H1 (cell line): Measurements from ENCODE around the gene SLC16A11. TPM values are rescaled to one million over a fixed set of nuclear protein-coding genes. Genes with fewer than 3 reads are reported as not detected.

Source experiments
- CTCF ChIA-PET: fragments of 300-600 bp; sonication (Branson Sonifier 250); formaldehyde crosslinking; loops from one replicate; lab custom pipeline; 2021; ENCODE audit not compliant: partially characterized antibody; lab: Charles Lee
- POLR2A ChIA-PET: fragments of 300-600 bp; sonication (Branson Sonifier 250); formaldehyde crosslinking; loops from one replicate; lab custom pipeline; 2021; ENCODE audit warnings: inconsistent platforms; ENCODE audit not compliant: partially characterized antibody; lab: Charles Lee
- DNase-seq, 2 experiments: peaks; one replicate each; pipeline versions ENCODE4 v3.0.0 to v3.0.0-alpha.2; 2010 to 2022; ENCODE audit warnings: low spot score in 2 of 2, low read depth in 1 of 2, mixed read lengths in 1 of 2
- FAIRE-seq: peaks from 2 replicates; lab custom pipeline; 2011; peaks lifted over from hg19 to GRCh38; lab: Jason Lieb, UNC
- H2AFZ ChIP-seq: 2 replicates; pipeline ENCODE4 v1.8.1; 2012; ENCODE audit warnings: low read length, inconsistent platforms
- H2AK5ac ChIP-seq: 2 replicates; pipeline ENCODE4 v1.6.1; 2013; ENCODE audit warnings: low read depth, low read length
- H2BK120ac ChIP-seq: replicated peaks from 2 replicates; pipeline ENCODE3; 2013; ENCODE audit warnings: low read depth, low read length, inconsistent platforms
- H2BK12ac ChIP-seq: 2 replicates; pipeline ENCODE4 v1.6.1; 2013; ENCODE audit warnings: low read depth, low read length
- H2BK15ac ChIP-seq: 2 replicates; pipeline ENCODE4 v1.6.1; 2013; ENCODE audit warnings: low read length
- H2BK20ac ChIP-seq: 2 replicates; pipeline ENCODE4 v1.6.1; 2013; ENCODE audit warnings: low read length
- H2BK5ac ChIP-seq: 2 replicates; pipeline ENCODE4 v1.6.1; 2013; ENCODE audit warnings: low read depth, low read length
- H3K14ac ChIP-seq: 2 replicates; pipeline ENCODE4 v1.6.1; 2013; ENCODE audit warnings: inconsistent platforms; ENCODE audit not compliant: insufficient read length
- H3K18ac ChIP-seq: 2 replicates; pipeline ENCODE4 v1.6.1; 2013; ENCODE audit warnings: low read length; ENCODE audit errors: extremely low read depth
- H3K23ac ChIP-seq: 2 replicates; pipeline ENCODE4 v1.6.1; 2013; ENCODE audit warnings: inconsistent platforms; ENCODE audit not compliant: insufficient read length
- H3K23me2 ChIP-seq: 2 replicates; pipeline ENCODE4 v1.6.1; 2013; ENCODE audit warnings: low read depth, low read length
- H3K27ac ChIP-seq: 2 replicates; pipeline ENCODE4 v1.6.1; 2011; ENCODE audit warnings: low read depth, low read length, inconsistent platforms
- H3K27me3 ChIP-seq, 4 experiments: replicated peaks in 1 of 4; 1 replicate in 1 of 4; 2 replicates in 3 of 4; pipeline versions ENCODE4 v1.6.1 to v1.8.1; 2011 to 2013; ENCODE audit warnings: low read length in 3 of 4, mild to moderate bottlenecking in 3 of 4, inconsistent platforms in 2 of 4, mixed read lengths in 2 of 4, moderate library complexity in 1 of 4; ENCODE audit not compliant: control insufficient read depth in 3 of 4, insufficient read depth in 3 of 4; ENCODE audit errors: extremely low read depth in 1 of 4
- H3K36me3 ChIP-seq, 4 experiments: 2 replicates each; pipeline versions ENCODE4 v1.6.1 to v1.8.1; 2011 to 2013; ENCODE audit warnings: mild to moderate bottlenecking in 4 of 4, low read length in 3 of 4, moderate library complexity in 2 of 4, control low read depth in 1 of 4, inconsistent platforms in 1 of 4; ENCODE audit not compliant: insufficient read depth in 4 of 4, control insufficient read depth in 2 of 4
- H3K4ac ChIP-seq: replicated peaks from 2 replicates; pipeline ENCODE3; 2013; ENCODE audit warnings: low read length, low read depth, mixed read lengths, inconsistent platforms; ENCODE audit not compliant: insufficient read length
- H3K4me1 ChIP-seq, 4 experiments: replicated peaks in 1 of 4; 1 replicate in 1 of 4; 2 replicates in 3 of 4; pipeline versions ENCODE4 v1.6.1 to v1.8.1; 2011 to 2013; ENCODE audit warnings: low read length in 3 of 4, inconsistent platforms in 2 of 4, mixed read lengths in 1 of 4; ENCODE audit not compliant: insufficient read depth in 4 of 4, control insufficient read depth in 3 of 4
- H3K4me2 ChIP-seq, 2 experiments: 2 replicates each; pipeline versions ENCODE4 v1.6.1 to v1.8.1; 2011 to 2013; ENCODE audit warnings: low read depth in 2 of 2, low read length in 2 of 2, control low read depth in 1 of 2, inconsistent platforms in 1 of 2, mild to moderate bottlenecking in 1 of 2; ENCODE audit not compliant: insufficient read depth in 1 of 2
- H3K4me3 ChIP-seq, 4 experiments: fragments of 200-600, 300-600 bp in 1 of 4; sonication (generic), shearing (Covaris generic), sonication (Bioruptor Twin) in 1 of 4; 2 replicates each; pipeline versions ENCODE4 v1.5.1 to v1.8.1; 2011 to 2016; ENCODE audit warnings: low read length in 4 of 4, low read depth in 3 of 4, control low read depth in 2 of 4, inconsistent platforms in 2 of 4, mild to moderate bottlenecking in 2 of 4, mixed read lengths in 1 of 4, moderate library complexity in 1 of 4; ENCODE audit not compliant: insufficient read depth in 2 of 4; ENCODE audit errors: extremely low read depth in 1 of 4
- H3K56ac ChIP-seq: replicated peaks from 2 replicates; pipeline ENCODE3; 2013; ENCODE audit warnings: low read depth, mild to moderate bottlenecking, mixed read lengths, low read length, inconsistent platforms; ENCODE audit not compliant: insufficient read length
- H3K79me1 ChIP-seq: 2 replicates; pipeline ENCODE4 v1.6.1; 2013; ENCODE audit warnings: low read depth, low read length, control low read depth
- H3K79me2 ChIP-seq, 2 experiments: 2 replicates each; pipeline versions ENCODE4 v1.6.1 to v1.8.1; 2012 to 2013; ENCODE audit warnings: low read length in 2 of 2, mild to moderate bottlenecking in 2 of 2, inconsistent platforms in 1 of 2; ENCODE audit not compliant: insufficient read depth in 2 of 2, control insufficient read depth in 1 of 2
- H3K9ac ChIP-seq, 4 experiments: replicated peaks in 1 of 4; 1 replicate in 1 of 4; 2 replicates in 3 of 4; pipeline versions ENCODE4 v1.6.1 to v1.8.1; 2011 to 2013; ENCODE audit warnings: low read depth in 3 of 4, low read length in 3 of 4, control low read depth in 2 of 4, mild to moderate bottlenecking in 2 of 4, moderate library complexity in 2 of 4, inconsistent platforms in 1 of 4; ENCODE audit errors: extremely low read depth in 1 of 4
- H3K9me3 ChIP-seq, 2 experiments: 2 replicates each; pipeline versions ENCODE4 v1.6.1 to v1.8.1; 2012 to 2013; ENCODE audit warnings: mild to moderate bottlenecking in 2 of 2, moderate library complexity in 2 of 2, control low read depth in 1 of 2, inconsistent platforms in 1 of 2, low read depth in 1 of 2, low read length in 1 of 2, mixed read lengths in 1 of 2; ENCODE audit not compliant: insufficient read depth in 2 of 2
- H4K20me1 ChIP-seq, 2 experiments: replicated peaks in 1 of 2; 2 replicates each; pipeline versions ENCODE3 to v1.8.1; 2011 to 2013; ENCODE audit warnings: inconsistent platforms in 2 of 2, low read length in 2 of 2, mild to moderate bottlenecking in 1 of 2; ENCODE audit not compliant: insufficient read depth in 2 of 2, control insufficient read depth in 1 of 2
- H4K5ac ChIP-seq: 2 replicates; pipeline ENCODE4 v1.6.1; 2013; ENCODE audit warnings: low read length, low read depth, mixed read lengths, inconsistent platforms; ENCODE audit not compliant: insufficient read length
- H4K8ac ChIP-seq: 2 replicates; pipeline ENCODE4 v1.8.0; 2013; ENCODE audit warnings: mild to moderate bottlenecking, moderate library complexity, low read length, inconsistent platforms; ENCODE audit not compliant: insufficient read depth; ENCODE audit errors: extremely low read depth
- H4K91ac ChIP-seq: replicated peaks from 2 replicates; pipeline ENCODE3; 2013; ENCODE audit warnings: low read length, mixed read lengths, inconsistent platforms; ENCODE audit not compliant: insufficient read length
- CBX8 ChIP-seq: fragments of 300-800, 300-1000 bp; sonication (generic); IDR thresholded peaks from 2 replicates; pipeline ENCODE4 v1.7.1; 2016; ENCODE audit warnings: low read depth, low read length, borderline replicate concordance
- CEBPB ChIP-seq: IDR thresholded peaks from 2 replicates; pipeline ENCODE4 v1.6.1; 2012; ENCODE audit warnings: low read depth, low read length
- CHD2 ChIP-seq: IDR thresholded peaks from 2 replicates; pipeline ENCODE4 v1.6.1; 2012; ENCODE audit warnings: low read length, improper control_type of control experiment
- CREB1 ChIP-seq: IDR thresholded peaks from 2 replicates; pipeline ENCODE4 v1.6.1; 2012; ENCODE audit warnings: inconsistent platforms
- CTBP2 ChIP-seq: IDR thresholded peaks from 2 replicates; pipeline ENCODE4 v1.7.0; 2011; ENCODE audit warnings: borderline replicate concordance, mild to moderate bottlenecking, moderate library complexity, mixed read lengths, low read length; ENCODE audit not compliant: insufficient read depth, insufficient read length
- EGR1 ChIP-seq: IDR thresholded peaks from 2 replicates; pipeline ENCODE4 v1.6.1; 2011; ENCODE audit warnings: low read depth, low read length, borderline replicate concordance
- EZH2 ChIP-seq: fragments of 200-600 bp; sonication (generic); IDR thresholded peaks from 2 replicates; pipeline ENCODE4 v1.7.1; 2012; ENCODE audit warnings: low read depth, mild to moderate bottlenecking, moderate library complexity, low read length, inconsistent platforms; ENCODE audit not compliant: severe bottlenecking
- MAFK ChIP-seq: IDR thresholded peaks from 2 replicates; pipeline ENCODE4 v1.6.1; 2012; ENCODE audit warnings: low read depth, mild to moderate bottlenecking, improper control_type of control experiment, low read length
- POLR2A ChIP-seq, 2 experiments: IDR thresholded peaks; 1 replicate in 1 of 2; 2 replicates in 1 of 2; pipeline ENCODE4 v1.6.1; 2011; ENCODE audit warnings: low read depth in 2 of 2, low read length in 2 of 2, mild to moderate bottlenecking in 2 of 2; ENCODE audit errors: control extremely low read depth in 1 of 2
- POU5F1 ChIP-seq: IDR thresholded peaks from 2 replicates; pipeline ENCODE4 v1.6.1; 2011; ENCODE audit warnings: low read depth, mild to moderate bottlenecking, low read length, moderate library complexity
- RBBP5 ChIP-seq: IDR thresholded peaks from 2 replicates; pipeline ENCODE4 v1.7.1; 2012; ENCODE audit warnings: low read depth, mild to moderate bottlenecking, inconsistent platforms, low read length, moderate library complexity, borderline replicate concordance
- SAP30 ChIP-seq: fragments of 300-600 bp; sonication (generic); IDR thresholded peaks from 2 replicates; pipeline ENCODE4 v1.7.1; 2012; ENCODE audit warnings: low read length, moderate library complexity, mild to moderate bottlenecking, inconsistent platforms; ENCODE audit not compliant: insufficient read depth, insufficient replicate concordance
- SIRT6 ChIP-seq: IDR thresholded peaks from one replicate; pipeline ENCODE4 v1.7.1; 2012; ENCODE audit warnings: low read length, inconsistent platforms
- SP1 ChIP-seq: IDR thresholded peaks from 2 replicates; pipeline ENCODE4 v1.6.1; 2011; ENCODE audit warnings: low read depth, low read length
- SRF ChIP-seq: IDR thresholded peaks from 2 replicates; pipeline ENCODE4 v1.6.1; 2011; ENCODE audit warnings: mild to moderate bottlenecking, low read depth, low read length, moderate library complexity
- SUZ12 ChIP-seq: fragments of 200-600 bp; sonication (generic); IDR thresholded peaks from 2 replicates; pipeline ENCODE4 v1.6.1; 2012; ENCODE audit warnings: mild to moderate bottlenecking, inconsistent platforms, low read length, moderate library complexity, mixed read lengths
- WGBS, 2 experiments: shearing (Covaris generic) in 1 of 2; methylation state at CpG; one replicate each; pipeline versions ENCODE4 v1.1.6 to v1.1.7; 2013 to 2015; ENCODE audit warnings: low lambda C conversion rate in 2 of 2, mixed read lengths in 2 of 2, inconsistent platforms in 1 of 2, low coverage in 1 of 2, missing lambda C conversion rate in 1 of 2; ENCODE audit not compliant: insufficient replicate concordance in 2 of 2, insufficient coverage in 1 of 2, insufficient read length in 1 of 2; ENCODE audit errors: extremely low coverage in 1 of 2, missing lambda C conversion rate in 1 of 2; 5-methylcytosine and 5-hydroxymethylcytosine counted together
- polyA plus RNA-seq, 7 experiments: library from polyadenylated mRNA; depleted of rRNA in 3 of 7; stranded (reverse) in 5 of 7; unstranded in 2 of 7; fragments of >200 nt in 5 of 7; fragments of 200-250 nt in 2 of 7; gene quantifications; 1 replicate in 5 of 7; 2 replicates in 1 of 7; 4 replicates in 1 of 7; pipeline versions ENCODE4 v1.2.1 to v1.2.3, GENCODE V29; 2011 to 2013; ENCODE audit warnings: missing spikeins in 2 of 7, mixed read lengths in 2 of 7
- total RNA-seq: library from RNA; stranded (reverse); fragmentation: NEBNext Ultra II Directional; extraction: Animal tissue kit (Norgen Biotek cat#: 25700); gene quantifications from 2 replicates; pipeline ENCODE4 v1.2.1, GENCODE V29; 2021

The SLC16A11 gene
- total and polyA plus RNA-seq, 2 of the 8 experiments (the other 6 are each of a cell fraction or from before 2014, with no cell fraction given): 0.35 to 0.39 TPM

GRCh38 chr17:7064261-7064660 lies 20.4 kb upstream of the SLC16A11 start:
- H3K23ac ChIP-seq: no peak overlapping the region
- 83% methylated on average over 4 of the region's 4 CpGs; no CpG with 5 or more reads in 1 of the 2 experiments for WGBS, 2 experiments
- H2BK120ac ChIP-seq: no peak overlapping the region
- no peak overlapping the region for H2BK15ac ChIP-seq
- no peak overlapping the region for H4K8ac ChIP-seq
- no peak overlapping the region for H3K56ac ChIP-seq
- H4K20me1 ChIP-seq: no peaks in the 10 kb centered on the region
- H3K23me2 ChIP-seq: no peaks in the 10 kb centered on the region
- no peak overlapping the region for H4K5ac ChIP-seq
- no peak overlapping the region; the same call in 1 of the 2 replicates for H2AFZ ChIP-seq
- DNase-seq (no peak), FAIRE-seq (no peak)
- H3K4me1 ChIP-seq: no peaks in the 10 kb centered on the region
- no peak overlapping the region for H3K4ac ChIP-seq
- H2AK5ac ChIP-seq: no peak overlapping the region
- H3K4me2 ChIP-seq: no peak overlapping the region
- no peaks in the 10 kb centered on the region for H3K36me3 ChIP-seq
- no peaks in the 10 kb centered on the region for H3K27me3 ChIP-seq
- H3K27ac ChIP-seq: no peak overlapping the region
- H2BK12ac ChIP-seq: no peak overlapping the region
- H3K14ac ChIP-seq: no peak overlapping the region
- H3K9me3 ChIP-seq: peaks cover 16 to 21% of the 10 kb centered on the region in 2 experiments
- H2BK5ac ChIP-seq: no peak overlapping the region
- H2BK20ac ChIP-seq: no peak overlapping the region
- no peak overlapping the region for H3K9ac ChIP-seq
- H3K4me3 ChIP-seq: no peak overlapping the region
- ChIA-PET CTCF (interaction anchor here (0.6 to 2.5 kb wide), 7 partner anchors 11 to 121 kb away, joined by 3 to 12 read pairs (median 5); no protein-coding TSS in a partner anchor), POLR2A (interaction anchor here (1.1 kb wide), 1 partner anchor 150 kb away, joined by 3 read pairs; no protein-coding TSS in a partner anchor)
- no peaks in the 10 kb centered on the region for H3K79me2 ChIP-seq
- H3K79me1 ChIP-seq: no peaks in the 10 kb centered on the region
- no peak overlapping the region for H3K18ac ChIP-seq
- H4K91ac ChIP-seq: no peak overlapping the region
- TF ChIP-seq CEBPB (no peak), SIRT6 (no peak), POU5F1 (no peak), CHD2 (no peak), CREB1 (no peak), EZH2 (no peak), POLR2A (IDR thresholded peaks at IDR 0.05; ENCODE audit: control extremely low read depth in 1 of 2, low read depth in 2 of 2, low read length in 2 of 2) (no peak), RBBP5 (no peak), SAP30 (no peak), SP1 (no peak), SRF (no peak), MAFK (no peak), EGR1 (no peak), CBX8 (no peak), CTBP2 (no peak), SUZ12 (no peak)
